BLaER1 (cell line): ENCODE results near the gene SRPRB.

Source experiments
- H3K27ac ChIP-seq: shearing (Covaris generic); formaldehyde crosslinking; 2 replicates; pipeline ENCODE4 v1.8.1; 2022
- H3K27me3 ChIP-seq: shearing (Covaris generic); formaldehyde crosslinking; 2 replicates; pipeline ENCODE4 v1.8.1; 2022
- H3K36me3 ChIP-seq: shearing (Covaris generic); formaldehyde crosslinking; 2 replicates; pipeline ENCODE4 v1.8.1; 2022
- H3K4me1 ChIP-seq: shearing (Covaris generic); formaldehyde crosslinking; 2 replicates; pipeline ENCODE4 v1.8.1; 2022
- H3K4me2 ChIP-seq: shearing (Covaris generic); formaldehyde crosslinking; 2 replicates; pipeline ENCODE4 v1.8.1; 2022
- H3K4me3 ChIP-seq: shearing (Covaris generic); formaldehyde crosslinking; 2 replicates; pipeline ENCODE4 v1.8.1; 2022
- H3K9ac ChIP-seq: shearing (Covaris generic); formaldehyde crosslinking; 2 replicates; pipeline ENCODE4 v1.8.1; 2022
- H3K9me3 ChIP-seq: shearing (Covaris generic); formaldehyde crosslinking; 2 replicates; pipeline ENCODE4 v1.8.1; 2022
- H4K20me1 ChIP-seq: shearing (Covaris generic); formaldehyde crosslinking; 2 replicates; pipeline ENCODE4 v1.8.1; 2022
- Cebpa-rat ChIP-seq: shearing (Covaris generic); IDR thresholded peaks from 2 replicates; pipeline ENCODE4 v1.8.1; 2022

SRPRB gene

DNA sequence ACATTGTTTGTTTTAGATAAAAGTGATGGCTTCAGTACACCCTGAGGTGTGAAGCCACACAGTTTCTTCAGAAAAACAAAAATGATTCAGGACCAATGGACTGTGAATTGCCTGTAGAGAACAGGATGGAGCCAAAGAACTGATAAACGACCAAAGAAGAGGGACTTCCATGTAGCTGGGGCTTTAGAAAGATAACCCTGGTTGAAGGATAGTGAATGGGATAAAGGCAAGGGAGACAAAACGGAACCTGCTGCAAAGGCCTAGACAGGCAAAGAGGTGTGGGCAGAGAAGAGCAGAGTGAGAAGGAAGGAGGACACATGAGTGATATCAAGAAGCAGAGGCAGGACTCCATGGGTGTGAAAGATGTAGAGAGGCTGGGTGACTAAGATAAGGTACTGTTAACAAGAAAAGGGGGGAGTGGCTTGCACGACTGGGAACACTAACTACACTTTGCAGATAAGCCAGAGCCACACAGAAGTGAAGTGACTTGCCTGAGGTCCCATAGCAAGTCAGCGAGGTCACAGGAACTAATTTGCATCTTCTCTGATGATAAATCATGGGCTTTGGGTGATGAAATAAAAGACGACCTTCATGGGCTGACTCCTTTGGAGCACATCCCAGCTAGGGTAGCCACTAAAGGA, 45.8 kb downstream of the SRPRB start:
- Histone ChIP-seq H3K4me2 (no peak overlapping the region), H3K4me3 (no peak overlapping the region), H3K27ac (no peak overlapping the region), H3K9me3 (no peaks in the 10 kb centered on the region), H3K4me1 (peaks cover 21% of the 10 kb centered on the region), H4K20me1 (no peaks in the 10 kb centered on the region), H3K27me3 (no peaks in the 10 kb centered on the region), H3K36me3 (no peaks in the 10 kb centered on the region), H3K9ac (no peak overlapping the region)
- no peak for TF ChIP-seq Cebpa-rat

DNA sequence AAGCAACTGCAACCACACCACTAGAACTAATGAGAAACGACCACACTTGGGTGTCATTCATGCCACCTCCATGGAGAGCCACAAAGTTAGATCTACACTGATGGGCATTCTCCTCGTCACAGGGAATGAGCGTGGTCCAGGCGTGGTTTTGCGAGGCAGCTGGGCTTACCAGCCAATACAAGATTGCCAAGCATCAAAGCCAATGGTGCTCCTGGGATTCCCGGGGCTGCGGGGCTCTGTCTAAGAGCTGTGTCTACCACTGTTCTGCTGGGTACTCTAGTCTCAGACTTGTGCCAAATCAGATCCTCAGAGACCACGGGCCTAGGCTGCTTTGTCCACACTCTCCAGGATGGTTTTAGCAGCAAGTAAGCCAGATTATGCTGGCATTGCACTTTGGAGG, 46.3 kb downstream of the SRPRB start:
- no peak overlapping the region for H3K27ac ChIP-seq
- H3K4me1 ChIP-seq: peaks cover 24% of the 10 kb centered on the region
- no peak overlapping the region for H3K9ac ChIP-seq
- H3K4me2 ChIP-seq: no peak overlapping the region
- no peaks in the 10 kb centered on the region for H3K9me3 ChIP-seq
- no peaks in the 10 kb centered on the region for H4K20me1 ChIP-seq
- no peak for TF ChIP-seq Cebpa-rat
- no peak overlapping the region for H3K4me3 ChIP-seq
- no peaks in the 10 kb centered on the region for H3K36me3 ChIP-seq
- no peaks in the 10 kb centered on the region for H3K27me3 ChIP-seq

DNA sequence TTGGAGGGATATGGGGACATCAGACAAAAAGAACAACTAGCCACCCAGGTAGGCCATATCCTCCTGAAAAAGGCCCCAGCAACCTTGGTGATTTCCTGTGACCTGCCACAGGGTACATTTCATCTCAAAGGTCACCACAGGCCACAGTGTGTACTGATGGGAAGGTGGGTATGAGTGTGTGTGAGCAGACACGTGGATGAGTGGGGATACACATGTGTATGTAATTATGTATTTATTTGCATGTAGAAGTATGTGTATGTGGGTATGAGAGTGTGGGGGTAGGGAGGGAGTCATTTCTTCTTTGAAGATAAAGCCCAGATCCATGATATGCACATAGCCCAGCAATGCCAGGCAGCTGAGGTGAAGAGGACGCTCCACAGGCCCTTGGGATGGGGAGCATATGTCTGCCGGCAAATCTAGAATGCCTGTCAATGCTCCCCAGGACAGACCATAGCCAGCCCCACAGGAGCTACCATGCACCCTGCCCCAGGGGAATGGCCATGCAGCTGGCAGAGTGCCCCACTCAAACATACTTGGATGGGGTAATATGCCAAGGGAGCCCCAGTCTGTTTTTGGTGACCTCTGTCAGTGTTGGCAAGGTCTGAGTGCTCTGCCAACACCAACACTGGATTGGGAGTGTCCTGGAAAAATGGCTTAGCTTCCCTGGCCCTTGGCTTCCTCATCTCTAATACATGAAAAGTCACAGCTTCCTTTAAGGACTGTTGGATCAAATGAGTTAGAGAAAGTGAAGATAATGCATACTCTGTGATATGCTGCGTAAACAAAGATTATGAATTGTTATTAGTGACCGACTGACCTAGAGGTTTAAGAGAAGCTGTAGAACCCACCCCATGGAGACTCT, 47.7 kb downstream of the SRPRB start:
- no peak for TF ChIP-seq Cebpa-rat
- no peaks in the 10 kb centered on the region for H3K27me3 ChIP-seq
- no peak overlapping the region for H3K9ac ChIP-seq
- no peak overlapping the region for H3K4me3 ChIP-seq
- no peak overlapping the region for H3K27ac ChIP-seq
- no peaks in the 10 kb centered on the region for H3K9me3 ChIP-seq
- no peaks in the 10 kb centered on the region for H3K36me3 ChIP-seq
- no peak overlapping the region for H3K4me2 ChIP-seq
- no peaks in the 10 kb centered on the region for H4K20me1 ChIP-seq
- H3K4me1 ChIP-seq: peaks cover 31% of the 10 kb centered on the region

DNA sequence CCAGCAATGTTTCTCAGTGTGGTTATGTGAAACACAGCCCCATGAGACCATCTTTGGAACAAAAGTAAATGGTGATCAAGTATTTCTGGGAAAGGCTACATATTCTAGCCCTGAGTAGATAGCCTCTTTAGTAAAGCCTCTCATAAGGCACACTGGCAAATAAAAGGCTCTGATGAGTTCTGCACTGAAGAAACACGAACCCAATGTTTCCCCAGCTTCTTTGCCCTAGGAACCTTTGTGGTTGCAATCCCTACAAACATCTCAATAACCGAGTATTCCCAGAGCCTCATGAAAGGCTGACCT, 48.3 kb downstream of the SRPRB start:
- Histone ChIP-seq H3K9ac (no peak overlapping the region), H3K4me1 (peaks cover 31% of the 10 kb centered on the region), H3K9me3 (no peaks in the 10 kb centered on the region), H3K4me3 (no peak overlapping the region), H3K36me3 (no peaks in the 10 kb centered on the region), H3K27ac (no peak overlapping the region), H3K4me2 (no peak overlapping the region), H3K27me3 (no peaks in the 10 kb centered on the region), H4K20me1 (no peaks in the 10 kb centered on the region)
- no peak for TF ChIP-seq Cebpa-rat

DNA sequence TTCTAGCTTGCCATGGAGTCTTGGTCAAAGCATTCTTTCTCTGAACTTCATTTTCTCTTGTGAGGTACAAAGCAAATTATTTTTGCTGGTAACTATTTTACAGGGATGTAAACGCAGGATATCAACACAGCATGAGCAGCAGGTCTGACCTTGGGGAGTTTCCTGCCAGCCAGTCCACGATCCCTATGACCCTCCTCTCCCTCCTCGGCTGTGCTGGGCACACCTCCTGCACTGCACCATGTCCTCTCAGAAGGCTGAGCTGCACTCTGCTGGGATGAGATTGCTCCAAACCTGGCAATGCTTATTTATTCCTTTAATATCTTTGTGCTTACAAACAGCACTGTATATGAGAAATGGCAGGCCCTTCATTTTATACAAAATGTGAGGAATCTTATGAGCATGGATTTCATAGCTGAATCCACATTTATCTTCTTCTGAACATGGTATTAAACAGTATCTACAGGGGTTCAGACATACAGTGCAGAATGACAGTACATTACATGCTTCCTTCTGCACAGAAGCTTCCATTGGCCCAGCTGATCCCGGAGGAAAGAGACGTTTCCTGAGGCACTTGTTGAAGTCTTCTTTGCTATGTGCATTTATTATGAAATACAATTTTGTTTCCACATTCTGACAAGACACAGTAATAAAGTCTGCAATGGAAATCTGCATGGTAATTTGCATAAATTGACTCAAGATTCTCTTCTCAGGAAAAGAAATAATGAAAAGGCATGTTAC, 48.8 kb downstream of the SRPRB start:
- H3K4me1 ChIP-seq: peaks cover 31% of the 10 kb centered on the region
- no peak overlapping the region for H3K4me3 ChIP-seq
- no peaks in the 10 kb centered on the region for H3K36me3 ChIP-seq
- no peak overlapping the region for H3K4me2 ChIP-seq
- no peak overlapping the region for H3K27ac ChIP-seq
- no peaks in the 10 kb centered on the region for H3K9me3 ChIP-seq
- no peaks in the 10 kb centered on the region for H4K20me1 ChIP-seq
- H3K27me3 ChIP-seq: no peaks in the 10 kb centered on the region
- TF ChIP-seq Cebpa-rat: no peak
- H3K9ac ChIP-seq: no peak overlapping the region

DNA sequence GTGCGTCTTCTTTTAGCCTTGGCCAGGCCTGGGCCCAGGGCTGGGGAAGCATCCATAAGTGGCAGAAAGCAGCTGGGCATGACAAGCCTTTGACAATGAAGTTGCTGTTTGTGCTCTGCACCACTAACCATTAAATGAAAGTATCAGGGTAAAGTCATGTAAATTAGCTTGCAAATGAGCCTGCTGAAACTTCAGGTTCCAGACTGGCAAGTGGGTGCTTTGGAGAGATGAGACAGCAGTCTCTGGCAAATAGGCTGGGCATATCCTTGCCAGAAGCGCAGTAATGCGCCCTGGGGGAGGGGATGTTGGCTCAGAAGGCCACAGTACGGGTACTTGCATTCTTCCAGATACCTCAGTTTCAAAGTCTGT, 49.4 kb downstream of the SRPRB start:
- no peak overlapping the region for H3K27ac ChIP-seq
- no peaks in the 10 kb centered on the region for H3K36me3 ChIP-seq
- no peak overlapping the region for H3K9ac ChIP-seq
- no peaks in the 10 kb centered on the region for H3K9me3 ChIP-seq
- H3K4me1 ChIP-seq: peaks cover 31% of the 10 kb centered on the region
- H3K27me3 ChIP-seq: no peaks in the 10 kb centered on the region
- H3K4me2 ChIP-seq: no peak overlapping the region; the same call in 1 of the 2 replicates
- no peak overlapping the region for H3K4me3 ChIP-seq
- no peaks in the 10 kb centered on the region for H4K20me1 ChIP-seq
- no peak for TF ChIP-seq Cebpa-rat

DNA sequence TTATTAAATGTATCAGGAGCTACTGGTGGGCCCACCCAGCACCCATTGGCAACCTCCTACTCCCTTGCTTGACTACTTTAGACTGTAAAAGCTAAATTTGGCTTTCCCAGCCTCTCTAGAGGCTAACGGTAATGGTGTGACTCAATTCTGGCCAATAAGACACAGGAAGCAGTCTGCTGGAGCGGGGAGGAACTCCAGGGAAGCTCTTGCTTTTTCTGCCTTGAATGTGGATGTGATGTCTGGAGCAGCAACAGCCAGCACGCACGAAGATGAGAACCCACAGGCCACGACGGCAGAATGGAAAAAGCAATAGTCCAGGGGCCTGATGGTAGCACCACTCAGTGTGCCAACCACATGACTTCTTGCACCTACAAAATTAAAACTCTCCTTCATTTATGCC, 50.2 kb downstream of the SRPRB start:
- peaks cover 31% of the 10 kb centered on the region for H3K4me1 ChIP-seq
- no peaks in the 10 kb centered on the region for H4K20me1 ChIP-seq
- TF ChIP-seq Cebpa-rat: no peak
- peak overlapping the region; percentile 43 for H3K4me2 ChIP-seq
- no peak overlapping the region for H3K4me3 ChIP-seq
- H3K36me3 ChIP-seq: no peaks in the 10 kb centered on the region
- H3K27me3 ChIP-seq: no peaks in the 10 kb centered on the region
- no peak overlapping the region for H3K27ac ChIP-seq
- no peak overlapping the region for H3K9ac ChIP-seq
- H3K9me3 ChIP-seq: no peaks in the 10 kb centered on the region

DNA sequence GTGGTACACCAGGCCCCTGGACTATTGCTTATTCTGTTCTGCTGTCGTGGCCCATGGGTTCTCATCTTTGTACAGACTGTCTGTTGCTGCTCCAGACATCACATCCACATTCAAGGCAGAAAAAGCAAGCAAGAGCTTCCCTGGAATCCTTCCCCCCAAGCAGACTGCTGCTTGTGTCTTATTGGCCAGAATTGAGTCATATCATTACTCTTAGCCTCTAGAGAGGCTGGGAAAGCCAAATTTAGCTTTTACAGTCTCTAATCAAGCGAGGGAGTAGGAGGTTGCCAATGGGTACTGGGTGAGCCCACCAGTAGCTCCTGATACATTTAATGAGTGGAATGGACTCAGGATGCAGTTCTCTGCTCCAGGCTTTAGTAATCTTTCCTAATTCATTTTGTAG, 50.7 kb downstream of the SRPRB start:
- TF ChIP-seq Cebpa-rat: no peak
- no peak overlapping the region for H3K27ac ChIP-seq
- no peaks in the 10 kb centered on the region for H3K27me3 ChIP-seq
- H3K9me3 ChIP-seq: no peaks in the 10 kb centered on the region
- H3K4me2 ChIP-seq: peak overlapping the region; percentile 43
- H3K4me1 ChIP-seq: peaks cover 31% of the 10 kb centered on the region
- H4K20me1 ChIP-seq: no peaks in the 10 kb centered on the region
- no peak overlapping the region for H3K9ac ChIP-seq
- H3K4me3 ChIP-seq: no peak overlapping the region
- H3K36me3 ChIP-seq: no peaks in the 10 kb centered on the region

- no peak for TF ChIP-seq Cebpa-rat
- H3K9ac ChIP-seq: no peak overlapping the region
- no peaks in the 10 kb centered on the region for H3K36me3 ChIP-seq
- no peaks in the 10 kb centered on the region for H3K9me3 ChIP-seq
- H3K27ac ChIP-seq: no peak overlapping the region
- H3K4me3 ChIP-seq: no peak overlapping the region
- H4K20me1 ChIP-seq: no peaks in the 10 kb centered on the region
- H3K4me2 ChIP-seq: no peak overlapping the region
- H3K4me1 ChIP-seq: peaks cover 31% of the 10 kb centered on the region
- no peaks in the 10 kb centered on the region for H3K27me3 ChIP-seq
Measured at GRCh38 chr3:133857767-133858166, 52.2 kb downstream of the SRPRB start.
